ENCODE results near the gene TPPP2.
A peak's percentile ranks its signal among the peaks of the same experiment; 100 is the strongest.

Gene TPPP2

DNA sequence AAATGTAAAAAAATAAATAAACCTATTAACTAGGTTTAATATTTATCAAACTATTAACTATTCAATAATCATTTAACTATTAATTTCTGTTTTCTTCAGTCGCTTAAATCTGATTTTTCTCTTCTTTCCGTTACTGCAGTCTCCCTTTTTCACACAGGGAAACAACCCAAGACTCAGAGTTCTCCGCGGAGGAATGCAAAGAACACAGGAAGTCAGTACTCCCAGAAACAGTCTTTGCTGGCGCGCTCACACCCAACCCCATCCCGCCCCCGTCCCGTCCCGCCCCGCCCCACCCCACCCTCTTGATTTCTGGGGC lies 40.6 kb upstream of the TPPP2 start:
- TF ChIP-seq, protein P1, sequence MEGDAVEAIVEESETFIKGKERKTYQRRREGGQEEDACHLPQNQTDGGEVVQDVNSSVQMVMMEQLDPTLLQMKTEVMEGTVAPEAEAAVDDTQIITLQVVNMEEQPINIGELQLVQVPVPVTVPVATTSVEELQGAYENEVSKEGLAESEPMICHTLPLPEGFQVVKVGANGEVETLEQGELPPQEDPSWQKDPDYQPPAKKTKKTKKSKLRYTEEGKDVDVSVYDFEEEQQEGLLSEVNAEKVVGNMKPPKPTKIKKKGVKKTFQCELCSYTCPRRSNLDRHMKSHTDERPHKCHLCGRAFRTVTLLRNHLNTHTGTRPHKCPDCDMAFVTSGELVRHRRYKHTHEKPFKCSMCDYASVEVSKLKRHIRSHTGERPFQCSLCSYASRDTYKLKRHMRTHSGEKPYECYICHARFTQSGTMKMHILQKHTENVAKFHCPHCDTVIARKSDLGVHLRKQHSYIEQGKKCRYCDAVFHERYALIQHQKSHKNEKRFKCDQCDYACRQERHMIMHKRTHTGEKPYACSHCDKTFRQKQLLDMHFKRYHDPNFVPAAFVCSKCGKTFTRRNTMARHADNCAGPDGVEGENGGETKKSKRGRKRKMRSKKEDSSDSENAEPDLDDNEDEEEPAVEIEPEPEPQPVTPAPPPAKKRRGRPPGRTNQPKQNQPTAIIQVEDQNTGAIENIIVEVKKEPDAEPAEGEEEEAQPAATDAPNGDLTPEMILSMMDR (IDR thresholded peaks at IDR 0.05): no peak
- peaks cover 8 to 61% of the 10 kb centered on the region in 2 experiments for H3K4me1 ChIP-seq (ENCODE audit: control insufficient read depth in 1 of 2, insufficient read depth in 1 of 2, low read depth in 1 of 2, low read length in 1 of 2)
- peak overlapping the region; percentile 81 for H3K27ac ChIP-seq
- H3K9me3 ChIP-seq: no peaks in the 10 kb centered on the region
- H3K27me3 ChIP-seq: no peaks in the 10 kb centered on the region
- H3K36me3 ChIP-seq: peaks cover 26% of the 10 kb centered on the region
- H3K4me3 ChIP-seq (ENCODE audit: low read depth in 1 of 2, low read length in 1 of 2): peak overlapping the region; percentile 85 to 90

DNA sequence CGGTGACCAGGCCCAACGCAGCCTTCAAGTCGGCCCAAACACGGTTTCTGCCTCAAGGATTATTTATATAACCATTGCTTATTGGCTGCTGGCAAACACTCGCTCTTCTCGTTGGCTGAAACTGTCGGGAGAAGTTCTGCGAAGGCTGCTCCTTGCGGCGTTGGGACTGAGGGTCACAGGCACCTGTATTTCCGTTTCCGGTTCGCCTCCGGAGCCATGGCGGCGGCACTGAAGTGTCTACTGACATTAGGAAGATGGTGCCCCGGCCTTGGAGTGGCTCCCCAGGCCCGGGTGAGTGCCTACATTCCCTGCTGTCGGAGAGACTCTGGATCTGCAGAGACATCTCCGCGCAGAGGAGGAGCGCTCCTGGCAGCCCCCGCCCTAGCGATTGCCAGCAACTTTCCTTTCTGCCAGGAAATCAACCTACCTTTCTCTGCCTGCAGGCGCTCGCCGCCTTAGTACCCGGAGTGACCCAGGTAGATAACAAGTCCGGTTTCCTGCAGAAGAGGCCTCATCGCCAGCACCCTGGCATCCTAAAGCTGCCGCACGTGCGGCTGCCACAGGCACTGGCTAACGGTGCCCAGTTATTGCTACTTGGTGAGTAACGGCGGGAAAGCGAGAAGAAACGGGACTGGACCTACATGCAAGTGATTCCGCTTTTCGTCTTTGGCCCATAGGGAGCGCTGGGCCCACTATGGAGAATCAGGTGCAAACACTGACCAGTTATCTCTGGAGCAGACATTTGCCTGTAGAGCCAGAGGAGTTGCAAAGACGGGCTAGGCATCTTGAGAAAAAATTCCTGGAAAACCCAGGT lies 40.0 kb upstream of the TPPP2 start, which contains the start of gene METTL17:
Gene METTL17 (plus strand): TSS at position 194 of the 814 bp plus-strand sequence. CDS start 23 bp downstream, at position 217.
- H3K4me3 ChIP-seq (ENCODE audit: low read depth in 1 of 2, low read length in 1 of 2): peak within 1 kb of the TSS; percentile 85 to 90
- no peaks in the 10 kb centered on the region for H3K27me3 ChIP-seq
- peak within 1 kb of the TSS; percentile 81 for H3K27ac ChIP-seq
- peaks cover 31% of the 10 kb centered on the region for H3K36me3 ChIP-seq
- H3K9me3 ChIP-seq: no peaks in the 10 kb centered on the region
- TF ChIP-seq, protein P1 (IDR thresholded peaks at IDR 0.05): no peak
- H3K4me1 ChIP-seq (ENCODE audit: control insufficient read depth in 1 of 2, insufficient read depth in 1 of 2, low read depth in 1 of 2, low read length in 1 of 2): peaks cover 8 to 56% of the 10 kb centered on the region in 2 experiments

DNA sequence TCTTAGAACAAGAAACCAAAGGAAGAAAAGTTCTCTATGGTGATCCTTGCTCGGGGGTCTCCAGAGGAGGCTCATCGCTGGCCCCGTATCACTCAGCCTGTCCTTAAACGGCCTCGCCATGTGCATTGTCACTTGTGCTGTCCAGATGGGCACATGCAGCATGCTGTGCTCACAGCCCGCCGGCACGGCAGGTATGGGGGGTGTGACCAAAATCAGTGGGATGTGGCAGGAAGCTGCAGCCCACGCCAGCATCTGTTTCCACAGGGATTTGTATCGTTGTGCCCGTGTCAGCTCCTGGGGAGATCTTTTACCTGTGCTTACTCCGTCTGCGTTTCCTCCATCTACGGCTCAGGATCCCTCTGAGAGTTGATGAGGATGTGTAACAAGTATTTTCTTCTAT lies 33.5 kb upstream of the TPPP2 start:
- TF ChIP-seq, protein P1 (IDR thresholded peaks at IDR 0.05): no peak
- Histone ChIP-seq H3K4me1 (ENCODE audit: control insufficient read depth in 1 of 2, insufficient read depth in 1 of 2, low read depth in 1 of 2, low read length in 1 of 2) (no peaks in the 10 kb centered on the region), H3K27ac (no peak overlapping the region), H3K4me3 (ENCODE audit: low read depth in 1 of 2, low read length in 1 of 2) (no peak overlapping the region), H3K36me3 (peaks cover 61% of the 10 kb centered on the region), H3K9me3 (no peaks in the 10 kb centered on the region), H3K27me3 (no peaks in the 10 kb centered on the region)

DNA sequence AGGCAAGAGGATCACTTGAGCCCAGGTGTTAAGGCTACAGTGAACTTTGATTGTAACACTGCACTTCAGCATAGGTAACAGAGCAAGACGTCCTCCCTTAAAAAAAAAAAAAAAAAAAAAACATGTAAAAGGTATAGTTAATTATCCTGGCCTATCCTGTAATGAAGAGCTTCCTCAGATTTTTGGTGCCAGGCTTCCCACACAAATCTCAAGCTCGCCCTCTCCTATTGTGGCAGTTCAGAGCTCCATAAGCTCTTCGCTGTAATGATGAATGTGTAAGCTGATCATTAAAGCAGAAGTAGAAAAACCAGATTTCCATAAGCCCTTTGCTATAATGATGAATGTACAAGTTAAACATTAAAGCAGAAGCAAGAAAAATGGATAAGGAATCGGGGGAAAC lies 32.9 kb upstream of the TPPP2 start:
- H3K27me3 ChIP-seq: no peaks in the 10 kb centered on the region
- TF ChIP-seq, protein P1 (IDR thresholded peaks at IDR 0.05): no peak
- peaks cover 58% of the 10 kb centered on the region for H3K36me3 ChIP-seq
- no peaks in the 10 kb centered on the region for H3K4me1 ChIP-seq (ENCODE audit: control insufficient read depth in 1 of 2, insufficient read depth in 1 of 2, low read depth in 1 of 2, low read length in 1 of 2)
- no peak overlapping the region for H3K27ac ChIP-seq
- no peaks in the 10 kb centered on the region for H3K9me3 ChIP-seq
- H3K4me3 ChIP-seq (ENCODE audit: low read depth in 1 of 2, low read length in 1 of 2): no peak overlapping the region

DNA sequence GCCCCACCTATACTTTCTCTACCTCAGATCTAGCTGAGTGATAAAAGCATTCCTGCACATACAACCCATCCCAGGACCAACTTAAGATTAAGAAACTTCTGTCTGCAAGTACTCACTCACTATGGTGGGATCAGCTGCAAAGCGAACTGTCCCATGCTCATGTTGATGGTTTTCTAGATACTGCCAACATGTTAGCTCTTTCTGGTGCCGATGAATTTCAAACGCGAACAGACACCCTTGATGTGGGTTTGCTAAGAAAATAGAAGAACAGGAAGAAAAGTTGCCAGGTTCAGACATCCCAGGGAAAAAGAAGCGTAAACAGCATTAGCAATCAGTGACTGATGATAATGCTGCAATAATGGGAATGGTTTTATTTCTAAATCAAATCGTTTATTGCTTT lies 32.5 kb upstream of the TPPP2 start:
- no peaks in the 10 kb centered on the region for H3K27me3 ChIP-seq
- no peak overlapping the region for H3K27ac ChIP-seq
- H3K9me3 ChIP-seq: no peaks in the 10 kb centered on the region

More for the DNA sequence above, 32.5 kb upstream of the TPPP2 start:
- H3K4me1 ChIP-seq (ENCODE audit: control insufficient read depth in 1 of 2, insufficient read depth in 1 of 2, low read depth in 1 of 2, low read length in 1 of 2): no peaks in the 10 kb centered on the region
- no peak overlapping the region for H3K4me3 ChIP-seq (ENCODE audit: low read depth in 1 of 2, low read length in 1 of 2)
- H3K36me3 ChIP-seq: peaks cover 54% of the 10 kb centered on the region
- TF ChIP-seq, protein P1 (IDR thresholded peaks at IDR 0.05): no peak

All from neutrophil (primary cell).